ENCODE data around the gene SLC51B. TPM values are rescaled to one million over a fixed set of nuclear protein-coding genes. Genes with fewer than 3 reads are reported as not detected.

The SLC51B gene
- total RNA-seq, 1 experiment from 2014 or later, result not detected

DNA sequence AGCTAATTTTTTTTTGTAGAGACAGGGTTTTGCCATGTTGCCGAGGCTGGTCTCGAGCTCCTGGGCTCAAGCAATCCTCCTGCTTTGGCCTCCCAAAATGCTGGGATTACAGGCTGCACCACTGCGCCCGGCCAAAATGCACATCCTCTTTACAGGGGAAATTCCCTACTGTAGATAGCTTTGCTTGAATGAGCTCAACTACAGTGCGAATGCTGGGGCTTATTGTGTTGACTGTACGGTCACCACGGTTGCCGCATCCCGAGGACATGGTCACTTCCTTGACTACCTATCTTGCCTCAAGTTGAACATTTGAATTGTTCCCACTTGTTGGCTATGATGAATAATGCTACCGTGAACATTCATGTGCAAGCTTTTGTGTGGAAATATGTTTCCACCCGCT is 10.5 kb upstream of the SLC51B start:
- no peak for DNase-seq (ENCODE audit: low spot score)
- Histone ChIP-seq H3K9me3 (ENCODE audit: low read depth, low read length, poor library complexity, severe bottlenecking) (no peaks in the 10 kb centered on the region), H3K27ac (ENCODE audit: low read depth, low read length, poor library complexity, severe bottlenecking) (no peak overlapping the region), H3K4me3 (ENCODE audit: low read depth, low read length, poor library complexity, severe bottlenecking) (no peak overlapping the region), H3K36me3 (ENCODE audit: insufficient read depth, low read length, poor library complexity, severe bottlenecking) (no peaks in the 10 kb centered on the region), H3K4me1 (ENCODE audit: insufficient read depth, low read length, poor library complexity, severe bottlenecking) (peaks cover 7% of the 10 kb centered on the region), H3K27me3 (replicated peaks; ENCODE audit: insufficient read depth, low read depth, low read length, poor library complexity) (no peaks in the 10 kb centered on the region)
- CTCF ChIA-PET, result no interaction called here
- TF ChIP-seq, protein P1, sequence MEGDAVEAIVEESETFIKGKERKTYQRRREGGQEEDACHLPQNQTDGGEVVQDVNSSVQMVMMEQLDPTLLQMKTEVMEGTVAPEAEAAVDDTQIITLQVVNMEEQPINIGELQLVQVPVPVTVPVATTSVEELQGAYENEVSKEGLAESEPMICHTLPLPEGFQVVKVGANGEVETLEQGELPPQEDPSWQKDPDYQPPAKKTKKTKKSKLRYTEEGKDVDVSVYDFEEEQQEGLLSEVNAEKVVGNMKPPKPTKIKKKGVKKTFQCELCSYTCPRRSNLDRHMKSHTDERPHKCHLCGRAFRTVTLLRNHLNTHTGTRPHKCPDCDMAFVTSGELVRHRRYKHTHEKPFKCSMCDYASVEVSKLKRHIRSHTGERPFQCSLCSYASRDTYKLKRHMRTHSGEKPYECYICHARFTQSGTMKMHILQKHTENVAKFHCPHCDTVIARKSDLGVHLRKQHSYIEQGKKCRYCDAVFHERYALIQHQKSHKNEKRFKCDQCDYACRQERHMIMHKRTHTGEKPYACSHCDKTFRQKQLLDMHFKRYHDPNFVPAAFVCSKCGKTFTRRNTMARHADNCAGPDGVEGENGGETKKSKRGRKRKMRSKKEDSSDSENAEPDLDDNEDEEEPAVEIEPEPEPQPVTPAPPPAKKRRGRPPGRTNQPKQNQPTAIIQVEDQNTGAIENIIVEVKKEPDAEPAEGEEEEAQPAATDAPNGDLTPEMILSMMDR (conservative IDR thresholded peaks at IDR 0.05; ENCODE audit: low read depth, low read length), result no peak
- TF ChIP-seq EZH2 (IDR thresholded peaks at IDR 0.05; ENCODE audit: borderline replicate concordance, low read depth, low read length, poor library complexity, severe bottlenecking), result no peak
- POLR2A ChIA-PET (ENCODE audit: low non-redundant PET), result no interaction called here
- intact Hi-C loops (cut with micrococcal nuclease; ENCODE audit: unreplicated experiment), result loop anchor here (10.0 kb wide), 1 partner anchor 350 kb away; no protein-coding TSS in a partner anchor
- BruUV-seq (replicated peaks), result no TSS peak

DNA sequence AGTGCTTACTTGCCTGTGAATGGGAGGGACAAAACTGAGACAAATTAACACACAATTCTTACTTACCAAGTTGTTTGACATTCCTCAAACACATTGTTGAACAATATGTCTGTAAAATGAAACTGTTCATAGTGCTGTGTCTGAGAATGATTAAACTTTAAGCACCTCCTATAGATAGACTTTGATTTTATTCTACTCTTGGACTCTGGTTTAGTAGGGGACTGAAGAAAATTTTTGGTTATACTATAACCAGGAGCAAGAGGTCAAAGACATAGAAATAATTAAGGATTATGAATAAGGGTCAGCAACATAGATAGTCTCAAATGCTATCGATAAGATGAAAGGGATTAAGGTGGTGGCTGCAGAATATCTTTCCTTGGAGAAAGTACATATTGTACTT is 7.9 kb upstream of the SLC51B start:
- Histone ChIP-seq H3K27ac (ENCODE audit: low read depth, low read length, poor library complexity, severe bottlenecking) (no peak overlapping the region), H3K9me3 (ENCODE audit: low read depth, low read length, poor library complexity, severe bottlenecking) (no peaks in the 10 kb centered on the region), H3K36me3 (ENCODE audit: insufficient read depth, low read length, poor library complexity, severe bottlenecking) (no peaks in the 10 kb centered on the region), H3K4me3 (ENCODE audit: low read depth, low read length, poor library complexity, severe bottlenecking) (no peak overlapping the region), H3K27me3 (replicated peaks; ENCODE audit: insufficient read depth, low read depth, low read length, poor library complexity) (no peaks in the 10 kb centered on the region), H3K4me1 (ENCODE audit: insufficient read depth, low read length, poor library complexity, severe bottlenecking) (peaks cover 7% of the 10 kb centered on the region)
- CTCF ChIA-PET, result no interaction called here
- BruUV-seq (replicated peaks), result no TSS peak
- no peak for TF ChIP-seq EZH2 (IDR thresholded peaks at IDR 0.05; ENCODE audit: borderline replicate concordance, low read depth, low read length, poor library complexity, severe bottlenecking)
- TF ChIP-seq, protein P1 (conservative IDR thresholded peaks at IDR 0.05; ENCODE audit: low read depth, low read length), result no peak
- intact Hi-C loops (cut with micrococcal nuclease; ENCODE audit: unreplicated experiment), result loop anchor here (10.0 kb wide), 1 partner anchor 347 kb away; no protein-coding TSS in a partner anchor
- POLR2A ChIA-PET (ENCODE audit: low non-redundant PET), result no interaction called here
- DNase-seq (ENCODE audit: low spot score), result no peak

DNA sequence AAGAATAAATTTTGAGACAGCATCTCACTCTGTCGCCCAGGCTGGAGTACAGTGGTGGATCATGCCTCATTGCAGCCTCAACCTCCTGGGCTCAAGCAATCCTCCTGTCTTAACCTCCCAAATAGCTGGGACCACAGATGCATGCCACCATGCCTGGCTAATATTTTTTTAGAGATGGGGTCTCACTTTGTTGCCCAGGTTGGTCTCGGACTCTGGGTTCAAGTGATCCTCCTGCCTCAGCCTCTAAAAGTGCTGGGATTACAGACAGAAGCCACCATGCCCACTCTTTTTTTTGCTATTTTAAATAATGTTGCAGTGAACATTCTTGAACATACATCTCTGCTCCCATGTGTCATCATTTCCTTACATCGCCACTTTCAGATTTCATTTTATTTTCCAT is 6.8 kb upstream of the SLC51B start:
- BruUV-seq (replicated peaks), result no TSS peak
- Histone ChIP-seq H3K27me3 (replicated peaks; ENCODE audit: insufficient read depth, low read depth, low read length, poor library complexity) (no peaks in the 10 kb centered on the region), H3K4me3 (ENCODE audit: low read depth, low read length, poor library complexity, severe bottlenecking) (no peak overlapping the region), H3K9me3 (ENCODE audit: low read depth, low read length, poor library complexity, severe bottlenecking) (no peaks in the 10 kb centered on the region), H3K27ac (ENCODE audit: low read depth, low read length, poor library complexity, severe bottlenecking) (no peak overlapping the region), H3K4me1 (ENCODE audit: insufficient read depth, low read length, poor library complexity, severe bottlenecking) (peaks cover 4% of the 10 kb centered on the region), H3K36me3 (ENCODE audit: insufficient read depth, low read length, poor library complexity, severe bottlenecking) (no peaks in the 10 kb centered on the region)
- TF ChIP-seq EZH2 (IDR thresholded peaks at IDR 0.05; ENCODE audit: borderline replicate concordance, low read depth, low read length, poor library complexity, severe bottlenecking), result no peak
- CTCF ChIA-PET, result no interaction called here
- intact Hi-C loops (cut with micrococcal nuclease; ENCODE audit: unreplicated experiment), result loop anchor here (10.0 kb wide), 1 partner anchor 346 kb away; no protein-coding TSS in a partner anchor
- POLR2A ChIA-PET (ENCODE audit: low non-redundant PET), result no interaction called here
- DNase-seq (ENCODE audit: low spot score), result no peak

DNA sequence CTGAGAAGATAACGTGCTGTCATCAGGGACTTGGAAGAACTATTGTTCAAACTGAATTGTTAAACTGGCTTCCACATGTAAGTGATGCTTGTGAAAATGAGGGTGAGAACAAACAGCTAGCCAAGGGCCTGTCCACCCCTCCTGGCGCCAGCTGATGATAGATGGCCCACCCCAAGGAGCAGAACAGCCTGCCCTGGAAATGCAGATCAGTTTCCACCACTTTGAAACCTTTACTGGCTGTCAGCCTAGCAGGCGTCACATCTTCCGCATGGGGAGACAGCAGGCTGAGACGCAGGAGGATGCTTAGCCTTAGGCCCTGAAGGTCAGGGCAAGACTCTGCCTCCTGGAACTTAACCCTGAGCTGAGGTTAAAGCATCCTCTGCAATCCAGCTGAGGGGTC is 6.4 kb upstream of the SLC51B start:
- Histone ChIP-seq H3K9me3 (ENCODE audit: low read depth, low read length, poor library complexity, severe bottlenecking) (no peaks in the 10 kb centered on the region), H3K4me3 (ENCODE audit: low read depth, low read length, poor library complexity, severe bottlenecking) (no peak overlapping the region), H3K27ac (ENCODE audit: low read depth, low read length, poor library complexity, severe bottlenecking) (no peak overlapping the region), H3K36me3 (ENCODE audit: insufficient read depth, low read length, poor library complexity, severe bottlenecking) (no peaks in the 10 kb centered on the region), H3K4me1 (ENCODE audit: insufficient read depth, low read length, poor library complexity, severe bottlenecking) (peaks cover under 1% of the 10 kb centered on the region), H3K27me3 (replicated peaks; ENCODE audit: insufficient read depth, low read depth, low read length, poor library complexity) (no peaks in the 10 kb centered on the region)
- no peak for TF ChIP-seq EZH2 (IDR thresholded peaks at IDR 0.05; ENCODE audit: borderline replicate concordance, low read depth, low read length, poor library complexity, severe bottlenecking)
- TF ChIP-seq, protein P1 (conservative IDR thresholded peaks at IDR 0.05; ENCODE audit: low read depth, low read length), result no peak
- intact Hi-C loops (cut with micrococcal nuclease; ENCODE audit: unreplicated experiment), result loop anchor here (10.0 kb wide), 1 partner anchor 346 kb away; no protein-coding TSS in a partner anchor
- no peak for DNase-seq (ENCODE audit: low spot score)
- BruUV-seq (replicated peaks), result no TSS peak
- POLR2A ChIA-PET (ENCODE audit: low non-redundant PET), result no interaction called here
- CTCF ChIA-PET, result no interaction called here

All from A673 (cell line).